ENCODE results near the gene C19orf53. TPM values are rescaled to one million over a fixed set of nuclear protein-coding genes. Genes with fewer than 3 reads are reported as not detected.
A peak's percentile ranks its signal among the peaks of the same experiment; 100 is the strongest.

The C19orf53 gene
- total RNA-seq, 1 donor from 2014 or later: 68.3 TPM

DNA sequence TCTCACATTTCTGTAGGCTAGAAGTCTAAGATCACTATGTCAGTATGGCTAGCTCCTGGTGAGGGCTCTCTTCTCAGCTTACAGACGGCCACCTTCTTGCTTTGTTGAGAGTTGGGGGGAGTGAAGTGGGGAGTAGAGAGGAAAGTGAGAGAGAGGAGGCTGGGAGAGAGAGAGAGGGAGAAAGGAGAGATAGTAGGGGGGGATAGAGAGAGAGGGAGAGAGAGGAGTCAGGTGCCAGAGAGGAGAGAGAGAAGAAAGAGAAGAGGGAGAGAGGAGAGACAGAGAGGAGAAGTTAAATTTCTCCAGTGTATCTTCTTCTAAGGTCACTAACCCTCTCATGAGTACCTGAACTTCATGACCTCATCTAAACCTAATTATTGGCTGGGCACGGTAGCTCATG, 49.6 kb downstream of the C19orf53 start:
- Mint-ChIP-seq H3K27me3 (ENCODE audit: unreplicated experiment) (no peaks in the 10 kb centered on the region), H3K36me3 (ENCODE audit: unreplicated experiment) (peaks cover 18% of the 10 kb centered on the region), H3K4me3 (ENCODE audit: unreplicated experiment) (no peak overlapping the region), H3K27ac (ENCODE audit: unreplicated experiment) (no peak overlapping the region), H3K4me1 (ENCODE audit: low read depth, unreplicated experiment) (peaks cover 3% of the 10 kb centered on the region), H3K9me3 (ENCODE audit: unreplicated experiment) (peaks cover 3% of the 10 kb centered on the region)
- TF ChIP-seq, protein P1, sequence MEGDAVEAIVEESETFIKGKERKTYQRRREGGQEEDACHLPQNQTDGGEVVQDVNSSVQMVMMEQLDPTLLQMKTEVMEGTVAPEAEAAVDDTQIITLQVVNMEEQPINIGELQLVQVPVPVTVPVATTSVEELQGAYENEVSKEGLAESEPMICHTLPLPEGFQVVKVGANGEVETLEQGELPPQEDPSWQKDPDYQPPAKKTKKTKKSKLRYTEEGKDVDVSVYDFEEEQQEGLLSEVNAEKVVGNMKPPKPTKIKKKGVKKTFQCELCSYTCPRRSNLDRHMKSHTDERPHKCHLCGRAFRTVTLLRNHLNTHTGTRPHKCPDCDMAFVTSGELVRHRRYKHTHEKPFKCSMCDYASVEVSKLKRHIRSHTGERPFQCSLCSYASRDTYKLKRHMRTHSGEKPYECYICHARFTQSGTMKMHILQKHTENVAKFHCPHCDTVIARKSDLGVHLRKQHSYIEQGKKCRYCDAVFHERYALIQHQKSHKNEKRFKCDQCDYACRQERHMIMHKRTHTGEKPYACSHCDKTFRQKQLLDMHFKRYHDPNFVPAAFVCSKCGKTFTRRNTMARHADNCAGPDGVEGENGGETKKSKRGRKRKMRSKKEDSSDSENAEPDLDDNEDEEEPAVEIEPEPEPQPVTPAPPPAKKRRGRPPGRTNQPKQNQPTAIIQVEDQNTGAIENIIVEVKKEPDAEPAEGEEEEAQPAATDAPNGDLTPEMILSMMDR (IDR thresholded peaks at IDR 0.05; ENCODE audit: partially characterized antibody, unreplicated experiment): no peak
- DNase-seq: no peak

DNA sequence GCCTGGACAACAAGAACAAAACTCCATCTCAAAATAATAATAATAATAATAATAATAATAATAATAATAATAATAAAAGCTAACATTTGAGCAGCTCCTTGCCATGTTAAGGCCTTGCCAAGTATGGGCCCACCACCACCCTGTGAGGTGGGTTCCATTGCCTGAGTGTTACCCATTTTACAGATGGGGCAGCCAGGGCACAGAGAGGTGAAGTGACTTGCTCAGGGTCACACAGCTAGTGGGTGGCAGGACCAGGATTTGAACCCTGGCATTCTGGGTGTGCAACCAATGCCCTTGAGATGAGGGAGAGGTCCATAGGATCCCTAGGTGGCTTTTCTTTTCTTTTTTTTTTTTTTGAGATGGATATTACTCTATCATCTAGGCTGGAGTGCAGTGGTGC, 50.4 kb downstream of the C19orf53 start:
- DNase-seq: no peak
- TF ChIP-seq, protein P1 (IDR thresholded peaks at IDR 0.05; ENCODE audit: partially characterized antibody, unreplicated experiment): no peak
- Mint-ChIP-seq H3K36me3 (ENCODE audit: unreplicated experiment) (peaks cover 18% of the 10 kb centered on the region), H3K27ac (ENCODE audit: unreplicated experiment) (no peak overlapping the region), H3K9me3 (ENCODE audit: unreplicated experiment) (peaks cover 5% of the 10 kb centered on the region), H3K27me3 (ENCODE audit: unreplicated experiment) (no peaks in the 10 kb centered on the region), H3K4me3 (ENCODE audit: unreplicated experiment) (no peak overlapping the region), H3K4me1 (ENCODE audit: low read depth, unreplicated experiment) (peaks cover 3% of the 10 kb centered on the region)

DNA sequence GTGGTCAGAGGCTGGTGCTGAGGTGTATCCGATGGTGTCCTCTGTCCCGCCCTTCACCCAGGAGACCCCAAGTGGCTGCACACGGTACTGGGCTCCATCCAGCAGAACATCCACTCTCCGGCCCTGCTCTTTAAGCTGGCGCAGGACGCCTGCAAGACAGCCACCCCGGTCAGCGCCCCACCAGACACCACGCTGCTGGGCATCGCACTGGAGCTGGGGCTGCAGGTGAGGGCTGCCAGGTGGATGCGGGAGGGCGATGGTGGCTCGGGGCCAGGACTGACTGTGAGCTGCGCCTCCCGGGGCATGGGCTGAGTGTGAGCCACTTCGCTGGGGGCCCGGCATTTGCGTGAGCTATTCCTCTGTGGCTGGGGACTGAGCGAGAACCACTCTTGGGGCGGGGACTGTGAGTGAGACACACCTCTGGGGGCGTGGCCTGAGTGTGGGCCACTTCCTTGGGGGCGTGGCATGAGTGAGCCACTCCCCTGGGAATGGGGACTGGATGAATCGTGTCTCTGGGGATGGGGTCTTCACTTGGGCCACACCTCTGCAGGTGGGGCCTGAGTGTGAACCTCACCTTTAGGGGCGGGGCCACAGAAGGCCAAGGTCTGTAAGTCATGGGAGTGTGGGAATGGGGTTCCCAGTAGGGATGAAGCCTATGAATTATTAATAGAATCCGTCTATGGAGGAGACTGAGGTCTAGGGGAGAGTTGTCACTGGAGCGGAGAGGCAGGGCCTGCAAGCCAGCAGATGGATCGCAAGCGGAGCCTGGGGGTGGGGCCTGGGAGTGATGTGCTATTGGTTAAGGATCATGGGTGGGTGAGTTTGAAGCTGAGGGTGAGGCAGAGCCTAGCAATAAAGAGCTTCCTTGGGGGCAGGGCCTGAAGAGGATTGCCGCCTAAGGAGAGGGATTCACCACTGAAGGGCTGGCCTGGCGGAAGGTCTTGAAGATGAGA, 51.5 kb downstream of the C19orf53 start:
- Mint-ChIP-seq H3K4me3 (ENCODE audit: unreplicated experiment) (no peak overlapping the region), H3K36me3 (ENCODE audit: unreplicated experiment) (peaks cover 18% of the 10 kb centered on the region), H3K4me1 (ENCODE audit: low read depth, unreplicated experiment) (peaks cover 3% of the 10 kb centered on the region), H3K27ac (ENCODE audit: unreplicated experiment) (no peak overlapping the region), H3K27me3 (ENCODE audit: unreplicated experiment) (no peaks in the 10 kb centered on the region), H3K9me3 (ENCODE audit: unreplicated experiment) (peaks cover 5% of the 10 kb centered on the region)
- peak; percentile 48 for DNase-seq
- TF ChIP-seq, protein P1 (IDR thresholded peaks at IDR 0.05; ENCODE audit: partially characterized antibody, unreplicated experiment): peak; percentile 41

DNA sequence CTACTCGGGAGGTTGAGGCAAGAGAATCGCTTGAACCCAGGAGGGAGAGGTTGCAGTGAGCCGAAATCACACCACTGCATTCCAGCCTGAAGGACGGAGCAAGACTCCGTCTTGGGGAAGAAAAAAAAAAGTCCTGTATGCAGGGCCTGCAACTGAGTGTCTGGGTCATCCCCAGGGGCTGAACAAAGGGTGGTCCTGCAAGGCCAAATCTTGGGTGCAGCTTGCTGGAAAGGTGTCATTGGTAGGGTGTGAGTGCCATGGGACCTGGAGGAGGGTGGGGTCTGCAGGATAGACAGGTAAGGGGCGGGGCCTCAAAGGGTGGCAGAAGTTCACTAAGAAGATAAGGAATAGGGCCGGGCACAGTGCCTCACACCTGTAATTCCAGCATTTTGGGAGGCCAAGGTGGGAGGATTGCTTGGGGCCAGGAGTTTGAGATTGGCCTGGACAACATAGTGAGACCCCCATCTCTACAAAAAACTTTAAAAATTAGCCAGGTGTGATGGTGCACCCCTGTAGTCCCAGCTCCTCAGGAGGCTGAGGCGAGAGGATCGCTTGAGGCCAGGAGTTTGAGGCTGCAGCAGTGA, 52.5 kb downstream of the C19orf53 start:
- Mint-ChIP-seq H3K4me1 (ENCODE audit: low read depth, unreplicated experiment) (peaks cover 3% of the 10 kb centered on the region), H3K27ac (ENCODE audit: unreplicated experiment) (no peak overlapping the region), H3K9me3 (ENCODE audit: unreplicated experiment) (peaks cover 5% of the 10 kb centered on the region), H3K27me3 (ENCODE audit: unreplicated experiment) (no peaks in the 10 kb centered on the region), H3K36me3 (ENCODE audit: unreplicated experiment) (peaks cover 18% of the 10 kb centered on the region), H3K4me3 (ENCODE audit: unreplicated experiment) (no peak overlapping the region)
- TF ChIP-seq, protein P1 (IDR thresholded peaks at IDR 0.05; ENCODE audit: partially characterized antibody, unreplicated experiment): no peak
- DNase-seq: no peak

DNA sequence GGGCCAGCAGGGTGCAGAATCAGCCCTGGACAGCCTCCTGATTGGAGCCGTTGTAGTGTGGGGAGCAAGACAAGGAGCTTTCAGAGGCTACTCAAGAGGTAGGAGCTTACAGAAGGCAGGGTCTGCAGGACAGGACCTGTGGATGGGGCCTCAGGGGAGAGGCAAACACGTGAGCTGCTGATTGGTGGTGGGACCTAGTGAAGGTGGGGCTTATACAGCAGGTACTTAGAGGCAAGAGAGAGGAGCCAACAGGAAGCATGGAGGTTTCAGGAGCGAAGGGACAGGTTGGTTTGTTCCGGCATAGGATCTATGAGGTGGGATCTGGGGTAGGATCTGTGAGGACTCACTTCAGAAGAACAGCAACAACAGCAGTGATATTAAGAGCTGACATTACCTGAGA, 53.4 kb downstream of the C19orf53 start:
- TF ChIP-seq, protein P1 (IDR thresholded peaks at IDR 0.05; ENCODE audit: partially characterized antibody, unreplicated experiment): no peak
- Mint-ChIP-seq H3K4me1 (ENCODE audit: low read depth, unreplicated experiment) (peaks cover 3% of the 10 kb centered on the region), H3K36me3 (ENCODE audit: unreplicated experiment) (peaks cover 18% of the 10 kb centered on the region), H3K27me3 (ENCODE audit: unreplicated experiment) (no peaks in the 10 kb centered on the region), H3K27ac (ENCODE audit: unreplicated experiment) (no peak overlapping the region), H3K4me3 (ENCODE audit: unreplicated experiment) (no peak overlapping the region), H3K9me3 (ENCODE audit: unreplicated experiment) (peaks cover 5% of the 10 kb centered on the region)
- no peak for DNase-seq
